GM18520 (cell line): ENCODE measurements around the gene SUPT3H.

Experiments used
- ATAC-seq: cut with Tn5 transposase; IDR thresholded peaks from one replicate; pipeline ENCODE4 v1.9.1; 2021; ENCODE audit not compliant: unreplicated experiment

The SUPT3H gene

GRCh38 chr6:45377554-45378333 is at the start of gene SUPT3H:
Gene SUPT3H (minus strand): TSS chr6:45377934.
- peak; percentile 86 for ATAC-seq

- ATAC-seq, result no peak
Measured at GRCh38 chr6:45426251-45426650, 48.5 kb upstream of the SUPT3H start.

GRCh38 chr6:45424451-45424861 is 46.7 kb upstream of the SUPT3H start:
- ATAC-seq, result no peak

GRCh38 chr6:45423824-45424450 is 46.2 kb upstream of the SUPT3H start:
- ATAC-seq, result no peak

- ATAC-seq, result no peak
Measured at GRCh38 chr6:45423111-45423823, 45.5 kb upstream of the SUPT3H start.

GRCh38 chr6:45422503-45423110 is 44.9 kb upstream of the SUPT3H start:
- ATAC-seq, result no peak

- no peak for ATAC-seq
Measured at GRCh38 chr6:45421709-45422502, 44.2 kb upstream of the SUPT3H start.

GRCh38 chr6:45420909-45421708 is 43.4 kb upstream of the SUPT3H start:
- ATAC-seq, result no peak

GRCh38 chr6:45420083-45420908 is 42.6 kb upstream of the SUPT3H start:
- no peak for ATAC-seq

GRCh38 chr6:45419571-45420082 is 41.9 kb upstream of the SUPT3H start:
- no peak for ATAC-seq

- no peak for ATAC-seq
Measured at GRCh38 chr6:45417436-45417835, 39.7 kb upstream of the SUPT3H start.

- ATAC-seq, result no peak
Measured at GRCh38 chr6:45416700-45417099, 39.0 kb upstream of the SUPT3H start.

GRCh38 chr6:45415788-45416518 is 38.2 kb upstream of the SUPT3H start:
- ATAC-seq, result peak; percentile 35

- ATAC-seq, result no peak
Measured at GRCh38 chr6:45415315-45415714, 37.6 kb upstream of the SUPT3H start.

GRCh38 chr6:45411959-45412358 is 34.2 kb upstream of the SUPT3H start:
- ATAC-seq, result no peak

- no peak for ATAC-seq
Measured at GRCh38 chr6:45400021-45400420, 22.3 kb upstream of the SUPT3H start.

- no peak for ATAC-seq
Measured at GRCh38 chr6:45398075-45398813, 20.5 kb upstream of the SUPT3H start.
